SIG-M5 treated with dmso at 0.1 percent for 504 hours (cell line): ENCODE data around the gene BAD.
"Not testable (repeated sequence)": the region's sequence is repeated elsewhere in the genome, so short reads cannot be mapped to it uniquely, and the experiment has no call there.

Experiments
- DNase-seq: peaks from one replicate; lab custom pipeline; 2025; ENCODE audit not compliant: unreplicated experiment; lab: John Stamatoyannopoulos, UW

BAD gene

DNA sequence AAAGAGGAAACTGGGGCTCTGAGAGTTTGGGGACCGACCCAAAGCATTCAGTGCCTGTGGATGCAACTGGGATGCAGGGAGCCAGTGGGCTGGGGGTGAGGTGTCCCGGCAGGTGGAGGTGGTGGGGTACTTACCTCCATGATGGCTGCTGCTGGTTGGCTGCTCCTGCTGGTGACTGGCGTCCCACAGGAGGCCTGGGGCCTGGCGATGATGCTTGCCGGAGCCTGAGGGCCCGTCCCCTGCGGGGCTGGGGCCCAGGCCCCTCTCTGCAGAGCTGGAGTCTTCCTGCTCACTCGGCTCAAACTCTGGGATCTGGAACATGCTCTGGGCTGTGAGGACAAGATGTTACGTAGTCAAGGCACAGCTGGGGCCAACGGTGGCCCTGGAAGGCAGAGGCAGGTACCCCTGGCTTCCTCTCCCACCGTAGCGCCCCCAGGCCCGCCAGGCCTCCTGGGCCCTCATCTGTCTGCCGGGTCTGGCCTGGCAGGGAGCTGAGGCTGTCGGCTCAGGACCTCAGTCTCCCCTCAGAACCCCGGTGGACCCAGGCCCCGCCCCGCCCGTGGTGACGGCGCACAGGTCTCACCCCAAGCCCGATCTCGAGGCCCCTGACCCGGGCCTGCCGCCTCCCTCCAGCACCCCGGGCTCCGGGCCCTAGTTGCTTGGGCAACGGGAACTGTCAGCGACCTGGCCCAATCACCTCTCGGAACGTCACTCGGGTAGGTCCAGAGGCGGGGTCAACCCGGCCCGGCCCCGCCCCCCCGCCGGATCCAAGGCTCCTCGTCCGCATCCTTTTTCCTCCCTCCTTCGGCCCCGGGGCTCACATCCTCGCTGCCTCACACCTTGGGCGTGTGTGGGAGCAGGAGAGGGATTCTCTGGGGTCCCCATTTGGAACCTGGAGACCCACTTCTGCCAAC lies at the start of gene BAD:
Gene BAD (minus strand): TSS at position 618 of the 914 bp plus-strand sequence. CDS start 297 bp downstream, at position 321.
- DNase-seq: peak; percentile 93

DNA sequence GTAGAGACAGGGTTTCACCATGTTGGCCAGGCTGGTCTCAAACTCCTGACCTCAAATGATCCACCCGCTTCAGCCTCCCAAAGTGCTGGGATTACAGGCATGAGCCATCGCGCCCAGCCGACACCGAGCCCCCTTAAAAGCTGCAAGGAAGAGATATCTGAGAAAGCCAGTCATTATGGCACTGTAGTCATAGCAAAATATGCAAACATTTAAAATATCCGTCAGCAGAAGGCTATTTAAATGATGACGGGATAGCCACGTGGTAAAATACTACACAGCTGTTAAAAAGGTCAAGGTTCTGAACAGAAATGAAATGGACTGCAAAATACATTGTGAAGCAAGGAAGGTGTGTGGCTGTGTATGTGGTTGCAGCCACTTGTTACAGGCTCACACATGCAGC lies 49.1 kb upstream of the BAD start:
- DNase-seq: no peak

- DNase-seq: peak; percentile 71
Measured at GRCh38 chr11:64331569-64332371, 47.3 kb upstream of the BAD start.

DNA sequence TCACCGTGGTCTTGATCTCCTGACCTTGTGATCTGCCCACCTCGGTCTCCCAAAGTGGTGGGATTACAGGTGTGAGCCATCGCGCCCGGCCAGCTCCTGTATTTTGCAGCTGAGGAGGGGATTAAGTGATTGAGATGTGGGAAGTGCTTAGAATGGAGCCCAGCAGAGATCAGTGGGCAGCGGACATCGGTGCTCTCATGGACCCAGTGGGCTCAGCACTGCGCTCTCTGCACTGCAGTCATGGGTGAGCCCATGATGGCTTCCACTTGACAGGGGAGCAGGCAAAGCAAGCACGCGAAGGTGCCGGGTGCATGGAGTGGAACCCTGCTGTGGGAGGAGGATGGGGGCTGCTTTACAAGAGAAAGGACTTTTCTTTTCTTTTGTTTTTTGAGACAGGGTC lies 46.4 kb upstream of the BAD start:
- DNase-seq: no peak

DNA sequence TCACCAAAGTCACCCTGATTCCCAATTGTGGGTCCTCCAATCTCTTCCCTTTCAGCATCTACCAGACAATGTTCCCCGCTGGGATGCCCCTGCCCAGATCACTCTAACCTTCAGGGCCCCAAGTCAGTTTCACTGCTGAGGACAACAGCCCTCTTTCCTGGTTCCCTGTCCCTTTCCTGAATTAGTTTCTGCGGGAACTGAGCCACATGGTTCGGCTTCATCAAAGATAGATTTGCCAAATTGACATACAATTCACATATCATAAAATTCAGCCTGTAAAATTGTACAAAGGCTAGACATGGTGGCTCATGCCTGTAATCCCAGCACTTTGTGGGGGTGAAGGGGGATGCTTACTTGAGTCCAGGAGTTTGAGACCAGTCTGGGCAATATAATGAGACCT lies 43.5 kb upstream of the BAD start:
- DNase-seq: no peak

DNA sequence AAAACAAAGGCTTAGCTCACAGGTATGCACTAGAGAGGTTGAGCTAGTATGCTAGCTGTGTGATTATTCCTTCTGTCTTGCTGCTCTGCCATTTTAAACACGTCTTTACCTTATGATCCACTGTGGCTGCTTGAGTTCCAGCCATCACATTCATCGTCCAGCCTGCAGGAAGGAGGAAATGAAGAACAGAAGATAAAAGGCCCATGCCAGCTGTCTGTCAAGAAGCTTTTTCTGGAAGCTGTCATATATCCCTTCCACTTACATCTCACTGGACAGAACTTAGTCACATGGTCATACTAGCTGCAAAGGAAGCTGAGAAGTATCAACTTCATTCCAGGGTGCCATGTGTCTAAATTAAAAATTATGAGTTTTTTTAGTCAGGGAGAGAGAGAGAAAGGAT lies 42.9 kb upstream of the BAD start:
- no peak for DNase-seq

- no peak for DNase-seq
Measured at GRCh38 chr11:64324692-64325469, 40.4 kb upstream of the BAD start.

DNA sequence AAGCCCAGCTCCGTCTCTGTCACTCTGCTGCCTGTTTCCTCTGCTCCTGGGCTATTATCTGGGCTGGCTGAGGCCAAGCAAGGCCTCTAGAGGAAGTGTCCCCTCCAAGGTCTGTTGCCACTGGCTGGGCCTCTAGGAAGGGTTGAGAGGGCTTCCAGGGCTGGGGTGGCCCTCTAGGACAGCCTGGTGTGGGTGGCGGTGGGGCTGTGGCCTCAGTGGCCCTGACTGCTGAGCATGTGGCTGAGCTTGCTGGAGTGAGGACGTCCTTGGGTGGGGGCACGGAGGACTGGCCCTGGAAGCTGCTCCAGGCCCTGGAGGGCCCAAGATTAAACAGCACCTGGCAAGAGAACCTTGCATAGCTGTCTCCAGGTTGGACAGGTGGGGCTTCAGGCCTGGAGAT lies 39.5 kb upstream of the BAD start:
- DNase-seq: not testable (repeated sequence)

GRCh38 chr11:64323373-64323772 lies 38.9 kb upstream of the BAD start:
- DNase-seq: no peak

GRCh38 chr11:64322925-64323260 lies 38.4 kb upstream of the BAD start:
- no peak for DNase-seq

DNA sequence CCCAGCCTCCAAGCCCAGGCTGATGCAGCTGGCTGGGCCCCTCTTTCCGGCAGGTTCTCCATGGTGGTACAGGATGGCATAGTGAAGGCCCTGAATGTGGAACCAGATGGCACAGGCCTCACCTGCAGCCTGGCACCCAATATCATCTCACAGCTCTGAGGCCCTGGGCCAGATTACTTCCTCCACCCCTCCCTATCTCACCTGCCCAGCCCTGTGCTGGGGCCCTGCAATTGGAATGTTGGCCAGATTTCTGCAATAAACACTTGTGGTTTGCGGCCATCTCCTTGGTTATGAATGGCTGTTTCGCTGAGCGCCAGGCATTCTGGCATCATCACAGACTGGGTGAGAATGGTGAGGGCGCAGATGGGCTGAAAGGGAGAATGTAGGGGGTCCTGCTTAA lies 37.1 kb upstream of the BAD start:
- DNase-seq: no peak

DNA sequence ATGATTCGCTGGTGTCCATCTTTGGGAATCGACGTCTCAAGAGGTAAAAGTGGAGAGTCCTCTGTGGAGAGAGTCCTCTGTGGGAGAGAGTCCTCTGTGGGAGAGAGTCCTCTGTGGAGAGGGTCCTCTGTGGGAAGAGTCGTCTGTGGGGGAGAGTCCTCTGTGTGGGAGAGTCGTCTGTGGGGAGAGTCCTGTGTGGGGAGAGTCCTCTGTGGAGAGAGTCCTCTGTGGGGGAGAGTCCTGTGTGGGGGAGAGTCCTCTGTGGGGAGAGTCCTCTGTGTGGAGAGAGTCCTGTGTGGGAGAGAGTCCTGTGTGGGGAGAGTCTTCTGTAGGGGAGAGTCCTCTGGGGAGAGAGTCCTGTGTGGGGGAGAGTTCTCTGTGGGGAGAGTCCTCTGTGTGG lies 36.6 kb upstream of the BAD start:
- no peak for DNase-seq

DNA sequence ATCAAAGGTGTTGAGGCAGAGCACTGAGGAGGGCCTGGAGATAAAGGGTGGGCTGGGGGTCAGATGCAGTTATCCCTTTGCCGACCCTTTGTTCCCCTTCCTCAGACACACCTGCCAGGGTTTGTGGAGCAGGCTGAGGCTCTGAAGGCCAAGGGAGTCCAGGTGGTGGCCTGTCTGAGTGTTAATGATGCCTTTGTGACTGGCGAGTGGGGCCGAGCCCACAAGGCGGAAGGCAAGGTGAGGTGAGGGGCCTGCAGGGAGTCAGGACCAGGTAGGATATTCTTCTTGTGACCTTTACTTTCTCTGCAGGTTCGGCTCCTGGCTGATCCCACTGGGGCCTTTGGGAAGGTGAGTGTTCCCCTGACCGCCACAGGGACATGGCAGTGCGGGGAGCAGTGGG lies 36.1 kb upstream of the BAD start:
- no peak for DNase-seq

GRCh38 chr11:64318766-64319761 lies 34.6 kb upstream of the BAD start:
- peak; percentile 80 for DNase-seq

DNA sequence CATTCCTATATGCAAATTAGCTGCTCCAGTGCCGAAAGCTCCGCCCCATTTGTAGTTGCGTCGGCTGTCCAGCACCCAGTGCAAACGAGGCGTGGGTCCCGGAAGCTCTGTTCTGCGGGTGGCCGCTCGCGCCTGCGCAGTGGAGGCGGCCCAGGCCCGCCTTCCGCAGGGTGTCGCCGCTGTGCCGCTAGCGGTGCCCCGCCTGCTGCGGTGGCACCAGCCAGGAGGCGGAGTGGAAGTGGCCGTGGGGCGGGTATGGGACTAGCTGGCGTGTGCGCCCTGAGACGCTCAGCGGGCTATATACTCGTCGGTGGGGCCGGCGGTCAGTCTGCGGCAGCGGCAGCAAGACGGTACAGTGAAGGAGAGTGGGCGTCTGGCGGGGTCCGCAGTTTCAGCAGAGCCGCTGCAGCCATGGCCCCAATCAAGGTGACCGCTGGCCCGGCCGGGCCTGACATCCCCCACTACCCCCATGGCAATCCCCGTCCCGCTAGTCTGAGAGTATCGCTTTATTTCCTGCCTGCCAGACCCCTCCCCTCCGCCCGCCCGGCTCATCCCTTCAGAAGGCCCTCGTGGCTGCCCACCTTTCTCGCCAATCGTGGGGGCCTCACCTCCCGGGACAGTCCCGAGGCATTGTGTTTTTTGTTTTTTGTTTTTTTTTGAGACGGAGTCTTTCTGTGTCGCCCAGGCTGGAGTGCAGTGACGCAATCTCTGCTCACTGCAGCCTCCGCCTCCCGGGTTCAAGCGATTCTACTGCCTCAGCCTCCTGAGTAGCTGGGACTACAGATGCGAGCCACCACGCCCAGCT lies 33.7 kb upstream of the BAD start, which contains the start of gene PRDX5:
Gene PRDX5 (plus strand): TSS at position 161 of the 805 bp plus-strand sequence. CDS start 95 bp downstream, at position 256.
- DNase-seq: peak; percentile 96

DNA sequence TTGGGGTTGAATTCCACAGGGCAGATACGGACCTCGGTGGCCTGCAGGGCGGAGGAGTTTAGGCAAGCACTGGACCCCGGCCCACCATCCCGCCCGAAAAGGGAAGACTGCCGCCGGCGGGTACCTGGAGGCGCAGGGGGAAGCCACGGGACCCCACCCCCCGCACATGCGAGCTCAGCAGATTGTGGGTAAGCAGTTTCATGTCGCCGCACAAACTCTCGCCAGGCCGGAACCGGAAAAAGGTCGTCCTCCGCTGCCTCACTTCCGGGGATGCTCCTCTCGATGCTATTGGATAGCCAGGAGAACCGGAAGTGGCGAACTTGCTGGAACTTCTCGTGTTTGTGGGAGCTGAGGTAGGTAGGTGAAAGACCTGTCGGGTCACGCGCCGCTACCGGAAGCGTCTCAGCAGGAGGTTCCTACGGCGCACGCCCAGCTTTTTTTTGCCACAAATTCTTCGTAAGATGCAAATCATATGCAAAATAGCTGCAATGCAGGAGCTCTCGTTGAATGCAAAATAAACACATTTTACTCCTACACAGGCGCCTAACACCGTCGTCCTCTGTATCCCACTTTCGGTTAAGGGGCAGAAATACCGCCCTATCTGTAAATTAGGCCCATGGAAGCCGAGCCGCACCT lies 33.0 kb upstream of the BAD start, which contains the start of gene TRMT112:
Gene TRMT112 (minus strand): TSS at position 235 of the 636 bp plus-strand sequence. CDS start 33 bp downstream, at position 202.
- peak; percentile 98 for DNase-seq

GRCh38 chr11:64316672-64317324 lies 32.3 kb upstream of the BAD start:
- no peak for DNase-seq
